GM13976 (cell line): ENCODE data around the gene NOLC1.
A peak's percentile ranks its signal among the peaks of the same experiment; 100 is the strongest.

ENCODE experiments used
- DNase-seq: peaks from one replicate; pipeline ENCODE4 v3.0.0; 2012; ENCODE audit warnings: low spot score
- CTCF ChIP-seq: IDR thresholded peaks from 2 replicates; pipeline ENCODE4 v1.5.1; 2012; ENCODE audit warnings: borderline replicate concordance, mild to moderate bottlenecking; ENCODE audit not compliant: insufficient read depth; ENCODE audit errors: extremely low read depth, missing control alignments, control extremely low read depth
- in situ Hi-C: fragments of 300-500 bp; cut with MboI; formaldehyde crosslinking; loops from one replicate; pipeline ENCODE4 v1.12.0; 2022; ENCODE audit warnings: low sequenced_read_pairs, mixed read lengths, inconsistent platforms; ENCODE audit not compliant: unreplicated experiment

The NOLC1 gene

GRCh38 chr10:102167861-102168260, 15.7 kb downstream of the NOLC1 start:
- in situ Hi-C loops = loop anchor here (10.0 kb wide), 1 partner anchor 57 kb away; the partner anchor contains the start of gene ELOVL3
- DNase-seq = no peak
- peak; percentile 3 for TF ChIP-seq CTCF

GRCh38 chr10:102170602-102171001, 18.4 kb downstream of the NOLC1 start:
- no peak for TF ChIP-seq CTCF
- no peak for DNase-seq
- in situ Hi-C loops = no loop called here

- DNase-seq = no peak
- TF ChIP-seq CTCF = no peak
- in situ Hi-C loops = no loop called here
Observed at GRCh38 chr10:102172288-102172687, 20.1 kb downstream of the NOLC1 start.

- no peak for DNase-seq
- TF ChIP-seq CTCF = no peak
- in situ Hi-C loops = no loop called here
Observed at GRCh38 chr10:102175415-102175814, 23.2 kb downstream of the NOLC1 start.

- no peak for DNase-seq
- in situ Hi-C loops = no loop called here
- no peak for TF ChIP-seq CTCF
Observed at GRCh38 chr10:102184606-102185005, 32.4 kb downstream of the NOLC1 start.

DNA sequence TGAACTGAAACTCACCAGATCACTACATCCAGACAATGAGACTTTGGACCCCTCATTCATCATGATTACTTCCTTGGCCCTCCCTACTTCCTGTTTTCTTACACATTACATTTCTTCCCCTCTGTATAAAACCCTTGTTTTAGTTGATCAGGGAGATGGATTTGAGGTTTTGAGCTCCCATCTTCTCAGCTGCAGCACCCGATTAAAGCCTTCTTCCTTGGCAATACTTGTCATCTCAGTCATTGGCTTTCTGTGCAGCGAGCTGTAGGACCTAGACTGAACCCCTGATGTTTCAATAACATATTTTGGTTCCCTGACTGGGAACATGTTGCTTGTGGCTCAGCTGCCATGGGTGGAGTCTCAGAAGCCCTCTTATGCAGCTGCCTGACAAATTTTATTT, 33.1 kb downstream of the NOLC1 start:
- no peak for TF ChIP-seq CTCF
- in situ Hi-C loops = no loop called here
- no peak for DNase-seq
